AG04449 (cell line): ENCODE measurements around the gene UBE2L5.

Experiments
- CTCF ChIA-PET: fragments of 350-600 bp; formaldehyde crosslinking; extraction: SDS; loops from one replicate; lab custom pipeline; 2021; ENCODE audit warnings: antibody characterized with exemption; lab: Yijun Ruan, JAX
- POLR2A ChIA-PET: fragments of 400-600, 350-600 bp; formaldehyde crosslinking; extraction: SDS; loops from one replicate; lab custom pipeline; 2020; ENCODE audit warnings: antibody characterized with exemption, inconsistent platforms; lab: Yijun Ruan, JAX
- DNase-seq: peaks from one replicate; pipeline ENCODE4 v3.0.0-alpha.2; 2010; ENCODE audit warnings: low read depth, low spot score
- H3K4me3 ChIP-seq: 2 replicates; pipeline ENCODE4 v1.5.1; 2011; ENCODE audit warnings: low read depth, mild to moderate bottlenecking, control low read depth, low read length
- CTCF ChIP-seq: IDR thresholded peaks from one replicate; pipeline ENCODE4 v1.5.1; 2011; ENCODE audit warnings: mild to moderate bottlenecking, moderate library complexity, low read length, control low read depth, inconsistent platforms; ENCODE audit not compliant: insufficient read depth; ENCODE audit errors: missing control alignments

The UBE2L5 gene

GRCh38 chr13:30408319-30409101, 13.8 kb upstream of the UBE2L5 start:
- POLR2A ChIA-PET, result no interaction called here
- CTCF ChIA-PET, result interaction anchor here (0.8 to 3.4 kb wide), 17 partner anchors 10 to 277 kb away, joined by 3 to 27 read pairs (median 4); partner anchors contain the start of gene UBE2L5
- peak; percentile 86 for TF ChIP-seq CTCF
- no peak for DNase-seq
- H3K4me3 ChIP-seq, result peak overlapping the region; percentile 37

GRCh38 chr13:30409886-30410704, 12.2 kb upstream of the UBE2L5 start:
- H3K4me3 ChIP-seq, result no peak overlapping the region

GRCh38 chr13:30410705-30411125, 11.6 kb upstream of the UBE2L5 start:
- CTCF ChIA-PET, result interaction anchor here (1.0 kb wide), 1 partner anchor 20 kb away, joined by 3 read pairs; no protein-coding TSS in a partner anchor
- no peak for DNase-seq
- no peak overlapping the region for H3K4me3 ChIP-seq
- POLR2A ChIA-PET, result no interaction called here
- TF ChIP-seq CTCF, result no peak

More at GRCh38 chr13:30409886-30410704, 12.2 kb upstream of the UBE2L5 start:
- no peak for DNase-seq
- CTCF ChIA-PET, result interaction anchor here (0.6 to 1.7 kb wide), 3 partner anchors 12 to 1246 kb away, joined by 3 to 5 read pairs (median 3); partner anchors contain the start of gene UBE2L5
- TF ChIP-seq CTCF, result no peak
- POLR2A ChIA-PET, result interaction anchor here (0.7 kb wide), 1 partner anchor 54 kb away, joined by 3 read pairs; no protein-coding TSS in a partner anchor

DNA sequence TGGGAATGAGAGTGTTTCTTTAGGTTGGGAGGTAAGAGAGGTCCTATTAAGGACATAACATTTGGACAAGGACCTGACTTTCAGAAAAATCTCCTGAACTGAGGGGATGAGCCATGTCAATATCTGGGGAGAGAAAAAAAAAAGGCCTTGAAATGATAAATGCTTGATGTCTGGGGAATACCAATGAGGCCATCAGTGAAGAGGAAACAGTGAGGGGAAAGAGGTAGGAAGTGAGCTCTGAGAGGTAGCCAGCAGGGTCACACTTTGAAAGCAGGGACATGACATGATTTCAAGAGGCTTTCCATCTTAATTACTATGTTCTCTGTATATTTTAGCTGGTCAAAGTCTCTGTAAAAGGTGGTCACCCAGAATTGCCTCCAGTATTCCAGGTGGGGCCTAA, 9.9 kb upstream of the UBE2L5 start:
- CTCF ChIA-PET, result no interaction called here
- DNase-seq, result no peak
- POLR2A ChIA-PET, result no interaction called here
- H3K4me3 ChIP-seq, result no peak overlapping the region
- TF ChIP-seq CTCF, result no peak

GRCh38 chr13:30413842-30414241, 8.5 kb upstream of the UBE2L5 start:
- H3K4me3 ChIP-seq, result no peak overlapping the region
- DNase-seq, result no peak
- ChIA-PET CTCF (no interaction called here), POLR2A (interaction anchor here (0.8 kb wide), 1 partner anchor 52 kb away, joined by 3 read pairs; the partner anchor contains the start of gene HMGB1)
- no peak for TF ChIP-seq CTCF
